SH-SY5Y (cell line): ENCODE data around the gene KCNMB1.

Experiments
- GATA2 ChIP-seq: IDR thresholded peaks from 2 replicates; pipeline ENCODE4 v1.6.1; 2011; ENCODE audit warnings: mild to moderate bottlenecking, low read depth, low read length
- GATA3 ChIP-seq: IDR thresholded peaks from 2 replicates; pipeline ENCODE4 v1.6.1; 2011; ENCODE audit warnings: low read depth, mild to moderate bottlenecking, low read length, moderate library complexity

- TF ChIP-seq GATA2, result no peak
- no peak for TF ChIP-seq GATA3
These were observed 32.7 kb upstream of the KCNMB1 start for GRCh38 chr5:170421826-170422225.
